Ishikawa (cell line): ENCODE results near the gene JUNB.
A peak's percentile ranks its signal among the peaks of the same experiment; 100 is the strongest.

ENCODE experiments used
- CEBPB ChIP-seq: IDR thresholded peaks from 2 replicates; pipeline ENCODE4 v1.6.1; 2012
- CREB1 ChIP-seq: IDR thresholded peaks from 2 replicates; pipeline ENCODE4 v1.6.1; 2012; ENCODE audit warnings: low read depth
- EGR1 ChIP-seq: IDR thresholded peaks from 2 replicates; pipeline ENCODE4 v1.6.1; 2012
- EP300 ChIP-seq: IDR thresholded peaks from 2 replicates; pipeline ENCODE4 v1.6.1; 2012; ENCODE audit warnings: borderline replicate concordance
- FOXM1 ChIP-seq: IDR thresholded peaks from 2 replicates; pipeline ENCODE4 v1.6.1; 2012; ENCODE audit warnings: low read depth, borderline replicate concordance
- NFIC ChIP-seq: IDR thresholded peaks from 2 replicates; pipeline ENCODE4 v1.6.1; 2012
- RAD21 ChIP-seq: IDR thresholded peaks from 2 replicates; pipeline ENCODE4 v1.6.1; 2012; ENCODE audit warnings: low read depth
- TAF1 ChIP-seq: IDR thresholded peaks from 2 replicates; pipeline ENCODE4 v1.6.1; 2012; ENCODE audit warnings: low read depth, mild to moderate bottlenecking
- TCF12 ChIP-seq: IDR thresholded peaks from 2 replicates; pipeline ENCODE4 v1.6.1; 2012; ENCODE audit warnings: low read depth
- TEAD4 ChIP-seq: IDR thresholded peaks from 2 replicates; pipeline ENCODE4 v1.6.1; 2012
- YY1 ChIP-seq: IDR thresholded peaks from 2 replicates; pipeline ENCODE4 v1.6.1; 2012; ENCODE audit warnings: low read depth
- ZBTB7A ChIP-seq: IDR thresholded peaks from 2 replicates; pipeline ENCODE4 v1.6.1; 2012; ENCODE audit warnings: low read depth
- TF ChIP-seq, protein P1 (sequence below): IDR thresholded peaks from 2 replicates; pipeline ENCODE4 v1.6.1; 2012
- TF ChIP-seq, protein P2 (sequence below): IDR thresholded peaks from 2 replicates; pipeline ENCODE4 v1.6.1; 2012; ENCODE audit warnings: low read depth, mild to moderate bottlenecking
- TF ChIP-seq, protein P3 (sequence below): IDR thresholded peaks from 2 replicates; pipeline ENCODE4 v1.6.1; 2012

The JUNB gene

DNA sequence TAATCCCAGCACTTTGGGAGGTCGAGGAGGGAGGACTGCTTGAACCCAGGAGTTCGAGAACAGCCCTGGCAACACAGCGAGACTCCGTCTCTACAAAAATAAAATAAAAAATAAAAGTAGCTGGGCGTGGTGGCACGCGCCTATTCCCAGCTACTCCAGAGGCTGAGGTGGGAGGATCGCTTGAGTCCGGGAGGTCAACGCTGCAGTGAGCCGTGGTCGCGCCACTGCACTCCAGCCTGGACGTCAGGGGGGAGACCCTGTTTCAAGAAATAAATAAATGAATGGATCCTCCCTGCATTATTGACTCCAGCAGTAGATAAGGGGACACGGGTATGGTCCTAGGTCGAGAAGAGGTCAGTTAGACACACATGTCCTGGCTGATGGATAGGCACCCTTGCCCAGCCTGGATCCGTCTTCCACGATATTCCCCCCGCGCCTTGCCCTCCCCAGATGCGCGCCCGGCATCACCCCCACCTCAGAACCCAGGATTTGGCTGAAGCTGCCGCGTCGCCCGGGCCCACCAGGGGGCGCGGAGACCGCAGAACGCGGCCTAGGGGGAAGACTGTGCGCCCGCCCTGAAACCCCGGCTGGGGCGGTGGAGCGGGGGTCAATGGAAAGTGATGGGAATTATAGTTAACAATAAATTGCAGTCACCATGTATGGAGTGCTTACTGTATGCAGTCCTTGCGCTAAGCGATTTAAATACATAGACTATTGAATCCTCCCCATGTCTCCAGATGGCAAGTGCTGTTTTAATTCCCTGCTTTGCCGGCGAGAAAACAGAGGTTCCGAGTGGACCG lies 13.9 kb upstream of the JUNB start:
- TF ChIP-seq, protein P1, sequence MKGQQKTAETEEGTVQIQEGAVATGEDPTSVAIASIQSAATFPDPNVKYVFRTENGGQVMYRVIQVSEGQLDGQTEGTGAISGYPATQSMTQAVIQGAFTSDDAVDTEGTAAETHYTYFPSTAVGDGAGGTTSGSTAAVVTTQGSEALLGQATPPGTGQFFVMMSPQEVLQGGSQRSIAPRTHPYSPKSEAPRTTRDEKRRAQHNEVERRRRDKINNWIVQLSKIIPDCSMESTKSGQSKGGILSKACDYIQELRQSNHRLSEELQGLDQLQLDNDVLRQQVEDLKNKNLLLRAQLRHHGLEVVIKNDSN: no peak
- TF ChIP-seq FOXM1 (no peak), ZBTB7A (peak; percentile 59; the same call in 1 of the 2 replicates), CREB1 (no peak), CEBPB (no peak), TEAD4 (peak; percentile 31; the same call in 1 of the 2 replicates), NFIC (no peak), RAD21 (peak; percentile 84), YY1 (no peak), TAF1 (no peak), EP300 (0 out of 2 replicates have a peak, but pooled peaks have one; percentile 38), EGR1 (no peak)
- TF ChIP-seq, protein P2, sequence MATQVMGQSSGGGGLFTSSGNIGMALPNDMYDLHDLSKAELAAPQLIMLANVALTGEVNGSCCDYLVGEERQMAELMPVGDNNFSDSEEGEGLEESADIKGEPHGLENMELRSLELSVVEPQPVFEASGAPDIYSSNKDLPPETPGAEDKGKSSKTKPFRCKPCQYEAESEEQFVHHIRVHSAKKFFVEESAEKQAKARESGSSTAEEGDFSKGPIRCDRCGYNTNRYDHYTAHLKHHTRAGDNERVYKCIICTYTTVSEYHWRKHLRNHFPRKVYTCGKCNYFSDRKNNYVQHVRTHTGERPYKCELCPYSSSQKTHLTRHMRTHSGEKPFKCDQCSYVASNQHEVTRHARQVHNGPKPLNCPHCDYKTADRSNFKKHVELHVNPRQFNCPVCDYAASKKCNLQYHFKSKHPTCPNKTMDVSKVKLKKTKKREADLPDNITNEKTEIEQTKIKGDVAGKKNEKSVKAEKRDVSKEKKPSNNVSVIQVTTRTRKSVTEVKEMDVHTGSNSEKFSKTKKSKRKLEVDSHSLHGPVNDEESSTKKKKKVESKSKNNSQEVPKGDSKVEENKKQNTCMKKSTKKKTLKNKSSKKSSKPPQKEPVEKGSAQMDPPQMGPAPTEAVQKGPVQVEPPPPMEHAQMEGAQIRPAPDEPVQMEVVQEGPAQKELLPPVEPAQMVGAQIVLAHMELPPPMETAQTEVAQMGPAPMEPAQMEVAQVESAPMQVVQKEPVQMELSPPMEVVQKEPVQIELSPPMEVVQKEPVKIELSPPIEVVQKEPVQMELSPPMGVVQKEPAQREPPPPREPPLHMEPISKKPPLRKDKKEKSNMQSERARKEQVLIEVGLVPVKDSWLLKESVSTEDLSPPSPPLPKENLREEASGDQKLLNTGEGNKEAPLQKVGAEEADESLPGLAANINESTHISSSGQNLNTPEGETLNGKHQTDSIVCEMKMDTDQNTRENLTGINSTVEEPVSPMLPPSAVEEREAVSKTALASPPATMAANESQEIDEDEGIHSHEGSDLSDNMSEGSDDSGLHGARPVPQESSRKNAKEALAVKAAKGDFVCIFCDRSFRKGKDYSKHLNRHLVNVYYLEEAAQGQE: no peak
- TF ChIP-seq, protein P3, sequence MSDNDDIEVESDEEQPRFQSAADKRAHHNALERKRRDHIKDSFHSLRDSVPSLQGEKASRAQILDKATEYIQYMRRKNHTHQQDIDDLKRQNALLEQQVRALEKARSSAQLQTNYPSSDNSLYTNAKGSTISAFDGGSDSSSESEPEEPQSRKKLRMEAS: no peak

GRCh38 chr19:12778017-12778904 lies 13.0 kb upstream of the JUNB start:
- TF ChIP-seq TAF1 (0 out of 2 replicates have a peak, but pooled peaks have one; percentile 43), FOXM1 (0 out of 2 replicates have a peak, but pooled peaks have one; percentile 29), TEAD4 (0 out of 2 replicates have a peak, but pooled peaks have one; percentile 24), YY1 (0 out of 2 replicates have a peak, but pooled peaks have one; percentile 14), NFIC (peak; percentile 78), ZBTB7A (no peak; the same call in 1 of the 2 replicates), EGR1 (no peak), RAD21 (no peak; the same call in 1 of the 2 replicates), EP300 (0 out of 2 replicates have a peak, but pooled peaks have one; percentile 32), CEBPB (no peak), CREB1 (no peak), TCF12 (peak; percentile 70)
- TF ChIP-seq, protein P3: peak; percentile 73; the same call in 1 of the 2 replicates
- TF ChIP-seq, protein P1: 0 out of 2 replicates have a peak, but pooled peaks have one; percentile 21
- TF ChIP-seq, protein P2: no peak

- no peak for TF ChIP-seq ZBTB7A
- no peak for TF ChIP-seq CREB1
- TF ChIP-seq, protein P2: no peak
- TF ChIP-seq YY1: no peak
- TF ChIP-seq TAF1: no peak
- TF ChIP-seq NFIC: no peak
- TF ChIP-seq EP300: no peak
Measured at GRCh38 chr19:12778905-12779161, 12.5 kb upstream of the JUNB start.
